HG03432 (cell line): ENCODE data around the gene ZBTB47.

Experiments
- ATAC-seq: cut with Tn5 transposase; IDR thresholded peaks from one replicate; pipeline ENCODE4 v1.9.1; 2021; ENCODE audit warnings: mild to moderate bottlenecking, moderate library complexity; ENCODE audit not compliant: unreplicated experiment

ZBTB47 gene

GRCh38 chr3:42698216-42698910 is 44.9 kb downstream of the ZBTB47 start:
- no peak for ATAC-seq

GRCh38 chr3:42698911-42699230 is 45.4 kb downstream of the ZBTB47 start:
- ATAC-seq, result no peak

GRCh38 chr3:42699511-42699971 is 46.0 kb downstream of the ZBTB47 start:
- ATAC-seq, result no peak

- no peak for ATAC-seq
Measured at GRCh38 chr3:42700366-42701288, 47.1 kb downstream of the ZBTB47 start.

- no peak for ATAC-seq
Measured at GRCh38 chr3:42701371-42702065, 48.0 kb downstream of the ZBTB47 start.

GRCh38 chr3:42702066-42702951 is 48.8 kb downstream of the ZBTB47 start, which contains the start of gene HHATL:
Gene HHATL (minus strand): TSS chr3:42702798. CDS start chr3:42700826, 1,972 bp downstream.
- no peak for ATAC-seq

- ATAC-seq, result no peak
Measured at GRCh38 chr3:42702982-42703694, 49.6 kb downstream of the ZBTB47 start.

GRCh38 chr3:42703695-42704025 is 50.2 kb downstream of the ZBTB47 start:
- no peak for ATAC-seq

- no peak for ATAC-seq
Measured at GRCh38 chr3:42704136-42704841, 50.8 kb downstream of the ZBTB47 start.

- ATAC-seq, result no peak
Measured at GRCh38 chr3:42705058-42705767, 51.7 kb downstream of the ZBTB47 start.

- no peak for ATAC-seq
Measured at GRCh38 chr3:42705962-42706585, 52.6 kb downstream of the ZBTB47 start.

- ATAC-seq, result no peak
Measured at GRCh38 chr3:42706721-42707619, 53.5 kb downstream of the ZBTB47 start.

GRCh38 chr3:42707620-42708355 is 54.3 kb downstream of the ZBTB47 start:
- ATAC-seq, result no peak

- ATAC-seq, result no peak
Measured at GRCh38 chr3:42708611-42709151, 55.2 kb downstream of the ZBTB47 start.

GRCh38 chr3:42709621-42710020 is 56.1 kb downstream of the ZBTB47 start:
- no peak for ATAC-seq

GRCh38 chr3:42710323-42711021 is 57.0 kb downstream of the ZBTB47 start:
- ATAC-seq, result no peak
